Stimulated activated CD8-positive, alpha-beta memory T cell treated with anti-CD3 and anti-CD28 coated beads, Interleukin-7, amount 100 ng/mL, for 1 hour (primary cell): Measurements from ENCODE around the gene AKT1S1.

Experiments
- DNase-seq, 2 donors: peaks; one replicate each; pipeline ENCODE4 v3.0.0-alpha.2; 2020; ENCODE audit warnings: low read depth in 2 of 2

Gene AKT1S1

GRCh38 chr19:49883094-49883493, 5.9 kb upstream of the AKT1S1 start:
- DNase-seq = no peak

DNA sequence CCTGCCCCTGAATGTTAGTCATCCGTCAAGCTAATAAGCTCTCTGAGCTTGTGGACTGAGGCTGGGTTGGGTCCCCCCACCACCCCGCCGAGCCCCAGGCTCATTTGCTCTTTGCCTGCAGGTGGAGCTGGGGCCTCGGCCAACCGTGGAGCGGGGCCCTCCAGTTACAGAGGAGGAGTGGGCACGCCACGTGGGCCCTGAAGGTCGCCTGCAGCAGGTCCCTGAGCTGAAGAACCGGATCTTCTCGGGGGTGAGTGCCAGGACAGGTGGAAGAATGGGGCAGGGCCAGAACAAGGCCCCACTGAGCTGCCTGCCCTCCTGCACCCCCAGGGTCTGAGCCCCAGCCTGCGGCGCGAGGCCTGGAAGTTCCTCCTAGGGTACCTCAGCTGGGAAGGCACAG, 5.5 kb upstream of the AKT1S1 start:
- no peak for DNase-seq

DNA sequence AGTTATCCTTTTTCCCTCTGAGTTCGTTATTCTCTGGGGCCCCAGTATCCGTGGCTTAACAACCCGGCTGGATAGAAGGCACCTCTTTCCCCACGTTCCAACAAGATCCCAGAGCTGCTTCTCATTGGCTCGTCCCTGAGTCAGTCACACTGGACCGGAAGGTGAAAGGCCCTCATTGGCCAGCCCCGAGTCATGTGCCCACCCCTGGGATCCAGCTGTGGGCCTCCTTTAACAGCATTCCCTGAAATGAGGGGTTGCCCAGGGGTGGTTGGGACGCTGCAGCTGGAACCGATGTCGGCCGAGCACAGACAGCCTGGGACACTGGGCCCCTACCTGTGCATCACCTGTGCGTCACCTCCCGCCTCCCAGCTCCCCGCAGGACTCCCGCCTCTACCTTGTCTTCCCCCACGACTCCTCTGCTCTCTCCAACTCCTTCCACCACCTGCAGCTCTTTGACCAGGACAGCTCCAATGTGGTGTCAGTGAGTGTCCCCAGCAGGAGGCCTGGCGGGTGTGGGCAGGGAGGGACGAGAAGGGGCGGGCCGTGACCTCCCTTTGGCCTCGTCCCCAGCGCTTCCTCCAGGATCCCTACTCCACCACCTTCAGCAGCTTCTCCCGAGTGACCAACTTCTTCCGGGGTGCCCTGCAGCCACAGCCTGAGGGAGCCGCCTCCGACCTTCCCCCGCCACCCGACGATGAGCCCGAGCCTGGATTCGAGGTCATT, 4.7 kb upstream of the AKT1S1 start:
- DNase-seq = no peak

DNA sequence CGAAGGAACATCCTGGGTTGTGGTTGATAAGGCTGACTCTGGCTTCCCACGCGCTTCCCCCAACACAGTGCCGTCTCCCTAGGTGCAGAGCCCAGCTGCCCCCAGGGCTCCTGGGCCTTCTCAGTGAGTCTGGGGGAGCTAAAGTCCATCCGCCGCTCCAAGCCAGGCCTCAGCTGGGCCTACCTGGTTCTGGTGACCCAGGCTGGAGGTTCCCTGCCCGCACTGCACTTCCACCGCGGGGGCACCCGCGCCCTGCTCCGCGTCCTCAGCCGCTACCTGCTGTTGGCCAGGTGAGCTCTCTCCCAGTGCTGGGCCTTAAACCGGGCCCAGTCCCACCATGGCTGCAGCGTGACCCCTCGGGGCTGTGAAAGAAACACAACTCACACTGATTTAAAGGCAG, 4.0 kb upstream of the AKT1S1 start:
- no peak for DNase-seq

- no peak for DNase-seq
These were observed 3.2 kb upstream of the AKT1S1 start for GRCh38 chr19:49880162-49880869.

DNA sequence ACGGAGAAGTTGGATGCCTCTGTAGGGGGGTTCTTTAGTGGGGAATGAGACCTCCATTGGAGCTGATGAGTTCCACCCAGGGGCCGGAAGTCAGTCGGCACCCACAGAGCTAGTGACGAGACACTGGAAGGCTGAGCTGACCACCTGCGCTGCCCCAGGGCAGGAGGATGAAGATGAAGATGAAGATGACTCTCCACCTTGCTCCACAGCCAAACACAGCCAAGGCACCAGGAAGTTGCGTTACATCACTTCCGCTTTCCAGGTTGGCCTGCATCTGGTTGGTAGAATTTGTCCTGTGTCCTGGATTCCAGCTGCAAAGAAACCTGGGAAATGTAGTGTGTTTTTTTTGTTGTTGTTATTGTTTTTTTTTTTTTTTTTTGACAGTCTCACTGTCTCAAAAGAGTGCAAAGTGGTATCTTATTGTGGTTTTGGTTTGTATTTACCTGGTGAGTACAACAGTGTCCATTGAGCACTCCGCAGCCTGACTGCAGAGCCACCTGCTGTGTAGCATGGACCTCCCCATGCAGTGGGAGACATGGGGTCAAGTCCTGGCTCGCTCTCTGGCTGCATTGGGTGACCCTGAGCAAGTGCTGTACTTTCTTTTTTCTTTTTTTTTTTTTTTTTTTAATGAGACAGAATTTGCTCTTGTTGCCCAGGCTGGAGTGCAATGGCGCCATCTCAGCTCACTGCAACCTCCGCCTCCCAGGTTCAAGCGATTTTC, 2.2 kb upstream of the AKT1S1 start:
- DNase-seq = no peak

DNA sequence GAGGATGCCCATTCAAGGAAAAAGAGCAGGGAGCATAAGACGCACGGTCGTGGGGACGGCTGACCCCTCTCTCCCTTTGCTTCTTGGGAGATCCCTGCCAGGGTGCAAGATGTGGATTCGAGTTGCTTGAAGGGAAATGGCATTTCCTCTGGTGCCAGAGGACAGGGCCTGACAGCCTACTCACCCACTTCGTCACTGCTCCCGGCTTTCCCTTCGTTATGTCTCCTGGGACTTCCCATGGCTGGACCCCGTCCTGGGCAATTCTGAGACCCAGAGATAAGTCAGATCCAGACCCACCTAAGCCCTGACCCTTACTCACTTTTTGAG, 1.6 kb upstream of the AKT1S1 start:
- DNase-seq = no peak

DNA sequence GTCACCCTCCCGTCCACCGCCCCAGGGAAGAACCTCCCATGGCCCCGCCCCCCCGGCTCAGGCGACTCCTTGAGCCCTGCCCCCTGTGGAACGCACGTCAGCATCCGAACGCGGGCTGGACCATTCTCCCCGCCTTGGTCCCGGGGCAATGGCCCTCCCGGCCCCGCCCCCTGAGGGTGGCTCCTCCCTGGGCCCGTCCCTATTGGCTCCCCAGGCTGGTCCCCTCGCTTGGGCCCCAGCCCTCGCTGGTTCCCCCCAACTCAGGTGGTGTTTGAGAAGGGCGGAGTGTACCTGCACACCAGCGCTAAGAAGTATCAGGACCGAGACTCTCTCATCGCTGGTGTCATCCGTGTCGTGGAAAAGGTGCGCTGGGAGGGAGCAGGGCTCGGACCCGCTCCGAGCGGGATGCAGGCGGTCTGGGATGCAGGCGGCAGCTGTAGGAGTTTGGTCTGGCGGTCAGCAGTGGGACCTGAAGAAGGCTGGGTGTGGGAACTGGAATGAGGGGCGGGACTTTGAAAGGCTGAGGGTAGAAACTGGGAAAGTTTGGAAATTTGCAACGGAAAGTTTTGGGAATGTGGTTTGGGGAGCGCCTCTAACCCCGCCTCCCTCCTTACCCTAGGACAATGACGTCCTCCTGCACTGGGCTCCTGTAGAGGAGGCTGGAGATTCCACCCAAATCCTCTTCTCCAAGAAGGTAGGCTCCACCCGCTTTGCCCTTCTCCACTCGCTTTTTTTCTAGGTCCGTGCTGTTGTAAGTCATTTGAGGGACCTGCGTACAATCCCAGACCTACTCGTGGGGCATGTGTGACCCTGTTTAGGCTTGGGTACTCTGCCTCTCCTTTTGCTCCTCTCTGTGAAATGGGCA, 956 bp upstream of the AKT1S1 start:
- DNase-seq = peak; percentile 92 to 94

GRCh38 chr19:49876422-49877019, 634 bp downstream of the AKT1S1 start:
- peak; percentile 94 for DNase-seq

GRCh38 chr19:49875857-49876421, 1.2 kb downstream of the AKT1S1 start:
- peak in 1 of 2 donors; percentile 13 for DNase-seq

DNA sequence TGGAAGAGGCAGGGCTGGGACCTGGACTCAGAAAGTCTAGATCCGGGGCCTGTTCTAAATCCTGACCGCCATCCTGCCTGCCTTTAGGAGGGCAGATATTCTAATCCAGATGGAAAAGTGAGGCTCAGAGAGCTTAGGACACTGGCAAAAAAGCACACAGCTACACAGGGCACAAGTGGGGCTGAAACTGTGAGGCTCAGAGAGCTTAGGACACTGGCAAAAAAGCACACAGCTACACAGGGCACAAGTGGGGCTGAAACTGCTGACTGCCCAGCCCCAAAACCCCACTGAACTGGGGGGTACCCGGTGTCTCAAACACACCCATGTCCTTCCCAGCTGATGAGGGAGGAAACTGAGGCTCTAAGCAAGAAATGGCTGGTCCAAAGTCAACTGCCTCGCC, 2.0 kb downstream of the AKT1S1 start:
- no peak for DNase-seq

- no peak for DNase-seq
These were observed 2.5 kb downstream of the AKT1S1 start for GRCh38 chr19:49874503-49875157.

DNA sequence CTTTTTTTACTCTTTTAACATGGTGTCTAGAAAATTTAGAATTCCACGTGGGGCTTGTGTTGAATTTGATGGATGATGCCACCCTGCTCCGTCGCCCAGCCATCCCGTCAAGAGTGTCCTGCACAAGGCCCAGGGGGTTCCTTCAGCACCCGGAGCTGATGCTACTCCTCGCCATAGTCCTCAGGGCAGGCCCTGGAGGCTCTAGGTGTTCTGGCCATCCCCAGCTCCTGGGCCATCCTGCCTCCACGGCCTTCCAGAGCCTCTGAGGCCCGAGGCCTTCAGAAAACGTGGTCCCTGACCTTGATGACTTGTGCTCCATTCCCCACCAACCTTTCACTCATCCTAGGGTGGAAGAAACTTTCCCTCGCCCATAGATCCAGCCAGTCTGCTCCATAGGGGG, 3.3 kb downstream of the AKT1S1 start:
- no peak for DNase-seq

DNA sequence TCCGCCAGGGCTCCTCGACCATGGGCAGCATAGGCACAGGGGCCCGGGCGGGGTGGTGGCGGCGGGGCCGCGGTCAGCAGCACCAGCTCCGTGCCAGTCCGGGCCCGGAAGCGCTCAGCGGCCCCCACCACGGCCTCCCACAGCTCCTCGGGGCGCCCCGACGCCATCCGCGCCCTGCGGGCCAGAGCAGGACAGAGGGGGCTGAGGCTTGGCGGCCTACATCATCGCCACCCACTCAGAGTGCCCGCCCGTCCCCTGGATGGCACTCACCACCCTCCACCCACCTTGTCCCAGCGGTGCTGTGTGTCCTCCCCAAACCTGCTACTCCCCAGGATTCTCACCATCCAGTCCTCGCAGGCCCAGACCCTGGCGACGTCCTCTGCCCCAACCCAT, 4.0 kb downstream of the AKT1S1 start:
- DNase-seq = no peak

DNA sequence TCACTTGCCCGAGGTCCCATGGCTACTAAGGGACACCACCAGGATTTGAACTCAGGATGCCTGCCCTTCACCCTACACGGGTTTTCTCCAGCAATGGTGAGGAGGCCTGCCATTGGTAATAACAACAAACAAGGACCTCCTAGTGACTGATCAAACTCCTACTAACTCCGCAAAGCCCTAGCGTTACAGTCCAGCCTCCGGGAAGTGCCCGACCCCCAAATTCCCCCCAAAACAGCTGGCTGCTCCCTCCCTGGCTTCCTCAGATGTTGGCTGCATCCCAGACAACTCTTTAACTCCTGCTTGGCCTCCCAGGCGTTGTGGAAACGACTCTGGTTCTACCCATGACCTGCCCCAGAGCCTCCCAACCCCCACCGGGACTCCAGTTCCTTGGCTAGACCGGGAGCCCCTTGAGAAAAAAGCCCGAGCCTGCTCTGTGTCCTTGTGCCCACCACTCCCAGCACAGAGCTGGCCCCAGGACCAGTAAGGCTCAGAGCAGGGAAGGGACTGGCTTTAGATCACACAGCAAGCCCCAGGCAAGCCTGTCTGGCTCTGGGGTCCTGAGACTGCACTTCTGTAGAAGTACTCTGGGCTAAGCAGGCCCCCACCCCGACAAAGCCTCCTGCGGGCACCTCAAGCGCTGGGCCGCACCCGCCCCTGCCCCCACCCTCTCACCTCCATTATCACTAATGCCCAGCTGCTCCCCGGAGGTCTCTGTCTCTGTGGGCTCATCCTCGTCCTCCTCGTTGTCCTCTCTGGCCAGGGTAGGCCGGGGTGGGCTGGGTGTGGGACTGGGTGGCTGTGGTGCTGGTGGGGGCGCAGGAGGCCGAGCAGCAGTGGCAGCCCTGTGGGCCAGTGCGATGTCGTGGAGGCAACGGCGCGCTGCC, 4.7 kb downstream of the AKT1S1 start:
- DNase-seq = no peak

GRCh38 chr19:49871349-49871985, 5.7 kb downstream of the AKT1S1 start:
- DNase-seq = no peak

DNA sequence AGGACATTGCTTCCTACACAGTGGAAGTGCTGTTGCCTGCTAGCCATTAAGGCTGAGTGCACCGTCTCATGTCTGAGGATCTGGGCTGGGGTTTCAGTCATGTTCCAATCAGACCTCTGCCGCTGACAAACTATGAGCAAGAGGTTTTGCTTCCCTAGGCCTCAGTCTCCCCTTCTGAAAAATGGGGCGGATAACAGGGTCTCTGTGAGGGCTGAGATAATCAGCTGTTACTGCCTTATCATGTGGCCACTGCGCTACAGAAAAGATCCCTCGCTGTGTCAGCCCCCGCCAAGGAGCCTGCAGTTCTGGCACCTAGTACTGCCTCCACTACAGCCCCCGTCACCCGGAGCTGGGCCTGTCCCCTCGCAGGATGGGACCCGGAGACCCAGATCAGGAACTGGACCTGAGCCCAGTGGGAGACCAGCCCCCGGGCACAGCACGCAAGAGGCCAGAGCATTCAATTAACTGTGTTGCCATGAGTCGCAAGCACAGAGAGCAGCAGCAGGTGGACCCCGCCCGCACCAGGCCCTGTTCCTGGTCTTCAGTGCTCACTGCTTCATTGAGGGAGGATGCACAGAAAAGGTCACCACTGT, 6.8 kb downstream of the AKT1S1 start:
- DNase-seq = no peak

DNA sequence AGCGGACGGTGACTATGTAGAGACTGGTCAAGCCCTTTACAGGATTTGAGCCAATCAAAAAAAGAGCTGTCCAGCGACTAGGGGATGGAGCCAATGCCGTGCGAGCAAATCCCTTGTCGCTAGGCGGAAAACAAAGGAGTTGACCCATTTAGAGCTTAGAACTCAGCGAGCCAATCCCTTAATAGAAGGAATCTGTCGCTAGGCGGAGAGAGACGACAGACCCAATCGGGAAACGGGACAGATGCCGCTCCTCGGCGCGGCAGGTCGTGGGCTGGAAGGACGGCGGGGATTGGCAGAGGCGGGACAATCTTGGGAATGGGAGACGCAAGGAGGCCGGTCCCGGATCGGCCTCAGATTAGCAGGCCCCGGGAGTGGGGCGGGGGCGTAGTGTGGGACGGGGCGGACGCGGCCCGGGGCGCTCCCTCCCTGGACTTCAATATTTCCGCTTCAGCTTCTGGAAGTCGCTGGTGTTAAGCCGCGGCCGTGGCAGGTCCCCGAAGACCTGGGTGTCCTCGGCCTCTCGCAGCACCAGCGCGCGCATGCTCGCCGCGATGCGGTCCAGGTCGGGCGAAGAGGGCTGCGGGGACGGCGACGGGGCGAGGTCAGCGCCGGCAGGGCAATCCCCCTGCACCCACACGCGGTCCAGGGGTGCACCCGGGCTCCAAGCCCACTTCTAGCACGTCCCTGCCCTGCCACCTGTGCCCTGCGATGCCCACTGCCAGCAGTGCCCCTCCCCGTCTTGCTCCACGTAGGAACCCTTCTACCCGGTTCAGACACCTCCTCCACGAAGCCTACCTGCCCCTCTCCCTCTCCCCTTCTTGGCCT, 7.5 kb downstream of the AKT1S1 start:
- peak; percentile 74 to 76 for DNase-seq
